HG03442 (cell line): ENCODE data around the gene C11orf91.

Source experiments
- ATAC-seq: cut with Tn5 transposase; IDR thresholded peaks from one replicate; pipeline ENCODE4 v1.9.1; 2021; ENCODE audit warnings: mild to moderate bottlenecking, moderate library complexity; ENCODE audit not compliant: unreplicated experiment

The C11orf91 gene

GRCh38 chr11:33651990-33652389, 48.6 kb downstream of the C11orf91 start:
- ATAC-seq = no peak

- no peak for ATAC-seq
Measured at GRCh38 chr11:33651555-33651954, 49.1 kb downstream of the C11orf91 start.

- ATAC-seq = no peak
Measured at GRCh38 chr11:33649944-33650343, 50.7 kb downstream of the C11orf91 start.
